ENCODE data around the gene ANKZF1.
"Not testable (repeated sequence)": the region's sequence is repeated elsewhere in the genome, so short reads cannot be mapped to it uniquely, and the experiment has no call there.

The ANKZF1 gene

GRCh38 chr2:219230059-219230540 is 494 bp downstream of the ANKZF1 start:
- DNase-seq = no peak

GRCh38 chr2:219234331-219234730 is 4.7 kb downstream of the ANKZF1 start:
- DNase-seq = no peak

- no peak for DNase-seq
Observed at GRCh38 chr2:219243291-219243761, 13.7 kb downstream of the ANKZF1 start.

GRCh38 chr2:219244789-219245147 is 15.2 kb downstream of the ANKZF1 start:
- DNase-seq = no peak

- DNase-seq = peak; percentile 54
Observed at GRCh38 chr2:219245148-219245898, 15.7 kb downstream of the ANKZF1 start, which contains the start of the genes GLB1L and STK16. Gene GLB1L, minus strand, starts transcription at chr2:219245444. Its CDS starts 1,871 bp downstream, at chr2:219243573. Gene STK16, plus strand, starts transcription at chr2:219245479. Its CDS starts 521 bp downstream, at chr2:219246000.

- DNase-seq = no peak
Observed at GRCh38 chr2:219245899-219246230, 16.3 kb downstream of the ANKZF1 start.

GRCh38 chr2:219246559-219246958 is 17.0 kb downstream of the ANKZF1 start:
- DNase-seq = no peak

- no peak for DNase-seq
Observed at GRCh38 chr2:219247678-219248642, 18.4 kb downstream of the ANKZF1 start.

- no peak for DNase-seq
Observed at GRCh38 chr2:219248845-219249202, 19.2 kb downstream of the ANKZF1 start.

GRCh38 chr2:219249203-219249980 is 19.8 kb downstream of the ANKZF1 start:
- DNase-seq = peak; percentile 12

- DNase-seq = no peak
Observed at GRCh38 chr2:219250049-219250781, 20.6 kb downstream of the ANKZF1 start.

- DNase-seq = no peak
Observed at GRCh38 chr2:219251656-219252055, 22.1 kb downstream of the ANKZF1 start.

GRCh38 chr2:219252084-219252483 is 22.5 kb downstream of the ANKZF1 start:
- DNase-seq = no peak

GRCh38 chr2:219252570-219252899 is 22.9 kb downstream of the ANKZF1 start:
- no peak for DNase-seq

GRCh38 chr2:219252900-219253752 is 23.5 kb downstream of the ANKZF1 start, which contains the start of gene TUBA4B:
Gene TUBA4B, plus strand, starts transcription at chr2:219253243. Its CDS starts 165 bp downstream, at chr2:219253408.
- DNase-seq = no peak

- peak; percentile 35 for DNase-seq
Observed at GRCh38 chr2:219253753-219254589, 24.4 kb downstream of the ANKZF1 start, which contains the start of gene TUBA4A. Gene TUBA4A, minus strand, starts transcription at chr2:219253918. Its CDS starts 60 bp downstream, at chr2:219253858.

- no peak for DNase-seq
Observed at GRCh38 chr2:219254590-219255201, 25.1 kb downstream of the ANKZF1 start.

- DNase-seq = not testable (repeated sequence)
Observed at GRCh38 chr2:219258942-219259341, 29.3 kb downstream of the ANKZF1 start.
